NB4 (cell line): ENCODE data around the gene PIGA.
"Not testable (repeated sequence)": the region's sequence is repeated elsewhere in the genome, so short reads cannot be mapped to it uniquely, and the experiment has no call there.

Experiments used
- DNase-seq: peaks from one replicate; pipeline ENCODE4 v3.0.0; 2010; ENCODE audit warnings: low read depth
- H3K4me3 ChIP-seq: one replicate; pipeline ENCODE4 v1.5.1; 2011; ENCODE audit warnings: mild to moderate bottlenecking, low read depth, low read length, moderate library complexity
- CTCF ChIP-seq: IDR thresholded peaks from one replicate; pipeline ENCODE4 v1.5.1; 2012; ENCODE audit warnings: low read depth, low read length
- MYC ChIP-seq: IDR thresholded peaks from 2 replicates; pipeline ENCODE4 v1.6.1; 2011; ENCODE audit warnings: low read depth, low read length
- POLR2A ChIP-seq: IDR thresholded peaks from 2 replicates; pipeline ENCODE4 v1.6.1; 2011; ENCODE audit warnings: mild to moderate bottlenecking; ENCODE audit not compliant: insufficient read length; ENCODE audit errors: extremely low read depth
- TF ChIP-seq, protein P1 (sequence below): IDR thresholded peaks from 2 replicates; pipeline ENCODE4 v1.6.1; 2011; ENCODE audit warnings: low read depth, low read length

PIGA gene

GRCh38 chrX:15277604-15278003 lies 57.7 kb downstream of the PIGA start:
- no peak for TF ChIP-seq MYC
- TF ChIP-seq POLR2A = no peak
- no peak for TF ChIP-seq CTCF
- TF ChIP-seq, protein P1, sequence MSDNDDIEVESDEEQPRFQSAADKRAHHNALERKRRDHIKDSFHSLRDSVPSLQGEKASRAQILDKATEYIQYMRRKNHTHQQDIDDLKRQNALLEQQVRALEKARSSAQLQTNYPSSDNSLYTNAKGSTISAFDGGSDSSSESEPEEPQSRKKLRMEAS = no peak
- no peak for DNase-seq
- H3K4me3 ChIP-seq = no peak overlapping the region

GRCh38 chrX:15274946-15275345 lies 60.4 kb downstream of the PIGA start:
- no peak overlapping the region for H3K4me3 ChIP-seq
- TF ChIP-seq POLR2A (no peak), MYC (no peak), CTCF (no peak)
- TF ChIP-seq, protein P1 = no peak
- no peak for DNase-seq

- H3K4me3 ChIP-seq = not testable (repeated sequence)
These were observed 62.0 kb downstream of the PIGA start for GRCh38 chrX:15273275-15273674.

GRCh38 chrX:15271757-15272156 lies 63.6 kb downstream of the PIGA start:
- no peak for DNase-seq
- H3K4me3 ChIP-seq = no peak overlapping the region
- TF ChIP-seq CTCF (no peak), POLR2A (no peak), MYC (no peak)
- TF ChIP-seq, protein P1 = no peak

More at GRCh38 chrX:15273275-15273674, 62.0 kb downstream of the PIGA start:
- DNase-seq = not testable (repeated sequence)

- no peak for DNase-seq
- TF ChIP-seq POLR2A (no peak), MYC (no peak), CTCF (no peak)
- TF ChIP-seq, protein P1 = no peak
- H3K4me3 ChIP-seq = no peak within 1 kb of the TSS
These were observed 65.5 kb downstream of the PIGA start, which contains the start of gene ASB9 for GRCh38 chrX:15269618-15270521. Gene ASB9, minus strand, starts transcription at chrX:15270083. Its CDS starts 209 bp downstream, at chrX:15269874.
